Naive thymus-derived CD4-positive, alpha-beta T cell (primary cell): ENCODE measurements around the gene SLC6A18. TPM values are rescaled to one million over a fixed set of nuclear protein-coding genes. Genes with fewer than 3 reads are reported as not detected.

ENCODE experiments used
- ATAC-seq: fragments of 150-1000 bp; cut with Tn5 transposase; 2 replicates; pipeline ENCODE4 v1.10.0; 2021; ENCODE audit warnings: mild to moderate bottlenecking, moderate library complexity
- CTCF ChIA-PET: fragments of 350-600 bp; sonication (Branson Sonifier 250); formaldehyde crosslinking; loops from one replicate; lab custom pipeline; 2021; ENCODE audit warnings: antibody characterized with exemption; lab: Charles Lee
- POLR2A ChIA-PET: fragments of 350-600 bp; sonication (Branson Sonifier 250); formaldehyde crosslinking; loops from one replicate; lab custom pipeline; 2021; ENCODE audit warnings: antibody characterized with exemption, inconsistent platforms; lab: Charles Lee
- DNase-seq, 9 donors: peaks; one replicate each; pipeline versions ENCODE4 v3.0.0 to v3.0.0-alpha.2; 2020 to 2022; ENCODE audit warnings: mixed read lengths in 1 of 9
- H3K27ac ChIP-seq: one replicate; pipeline ENCODE4 v1.7.0; 2013; ENCODE audit warnings: mild to moderate bottlenecking, low read depth, low read length, moderate library complexity
- H3K27me3 ChIP-seq, 2 donors: one replicate each; pipeline ENCODE4 v1.7.0; 2013; ENCODE audit warnings: low read length in 2 of 2, mild to moderate bottlenecking in 2 of 2, moderate library complexity in 2 of 2; ENCODE audit not compliant: control insufficient read depth in 2 of 2, insufficient read depth in 2 of 2
- H3K36me3 ChIP-seq, 3 experiments: 1 replicate in 2 of 3; 2 replicates in 1 of 3; pipeline ENCODE4 v1.7.0; 2013; ENCODE audit warnings: low read length in 3 of 3, mild to moderate bottlenecking in 3 of 3, moderate library complexity in 1 of 3; ENCODE audit not compliant: insufficient read depth in 3 of 3, control insufficient read depth in 2 of 3
- H3K4me1 ChIP-seq, 2 donors: one replicate each; pipeline ENCODE4 v1.7.0; 2013; ENCODE audit warnings: low read length in 2 of 2, mild to moderate bottlenecking in 2 of 2, moderate library complexity in 1 of 2; ENCODE audit not compliant: control insufficient read depth in 2 of 2, insufficient read depth in 2 of 2
- H3K4me3 ChIP-seq: 2 replicates; pipeline ENCODE4 v1.7.0; 2013; ENCODE audit warnings: mild to moderate bottlenecking, low read length
- H3K9me3 ChIP-seq, 3 experiments: 1 replicate in 2 of 3; 2 replicates in 1 of 3; pipeline ENCODE4 v1.7.0; 2013; ENCODE audit warnings: low read length in 3 of 3; ENCODE audit not compliant: control insufficient read depth in 2 of 3
- H3K27ac Mint-ChIP-seq, 9 donors: one replicate each; pipeline ENCODE4 v1.8.0; 2020 to 2022; ENCODE audit warnings: mixed read lengths in 9 of 9, mild to moderate bottlenecking in 8 of 9, moderate library complexity in 5 of 9, inconsistent platforms in 2 of 9
- H3K27me3 Mint-ChIP-seq, 5 donors: one replicate each; pipeline ENCODE4 v1.8.0; 2021 to 2022; ENCODE audit warnings: mixed read lengths in 5 of 5, mild to moderate bottlenecking in 1 of 5
- H3K36me3 Mint-ChIP-seq, 5 donors: one replicate each; pipeline ENCODE4 v1.8.0; 2020 to 2022; ENCODE audit warnings: mixed read lengths in 5 of 5, mild to moderate bottlenecking in 3 of 5, inconsistent platforms in 1 of 5
- H3K4me1 Mint-ChIP-seq, 7 donors: one replicate each; pipeline ENCODE4 v1.8.0; 2020 to 2022; ENCODE audit warnings: mixed read lengths in 7 of 7, mild to moderate bottlenecking in 3 of 7, inconsistent platforms in 1 of 7
- H3K4me3 Mint-ChIP-seq, 10 donors: one replicate each; pipeline ENCODE4 v1.8.0; 2020 to 2022; ENCODE audit warnings: mild to moderate bottlenecking in 10 of 10, mixed read lengths in 10 of 10, moderate library complexity in 6 of 10, inconsistent platforms in 2 of 10
- H3K9me3 Mint-ChIP-seq, 11 donors: one replicate each; pipeline ENCODE4 v1.8.0; 2020 to 2022; ENCODE audit warnings: mixed read lengths in 11 of 11, mild to moderate bottlenecking in 4 of 11, inconsistent platforms in 1 of 11, moderate library complexity in 1 of 11
- intact Hi-C, 2 donors: fragments of 100-400 bp; cut with micrococcal nuclease; formaldehyde crosslinking; loops; one replicate each; pipeline ENCODE4 v1.15.1; 2023
- polyA plus RNA-seq, 2 donors: library from polyadenylated mRNA; unstranded; fragments of 300-500 nt; fragmentation: Illumina TruSeq; gene quantifications; one replicate each; pipeline ENCODE4 v1.2.3, GENCODE V29; 2021
- total RNA-seq, 6 experiments: library from RNA in 5 of 6; stranded (reverse) in 5 of 6; gene quantifications; 1 replicate in 5 of 6; 2 replicates in 1 of 6; pipeline ENCODE4 v1.2.3 and lab custom pipeline; 2021 to 2026

SLC6A18 gene
- total and polyA plus RNA-seq, 7 experiments from 2014 or later, result not detected

DNA sequence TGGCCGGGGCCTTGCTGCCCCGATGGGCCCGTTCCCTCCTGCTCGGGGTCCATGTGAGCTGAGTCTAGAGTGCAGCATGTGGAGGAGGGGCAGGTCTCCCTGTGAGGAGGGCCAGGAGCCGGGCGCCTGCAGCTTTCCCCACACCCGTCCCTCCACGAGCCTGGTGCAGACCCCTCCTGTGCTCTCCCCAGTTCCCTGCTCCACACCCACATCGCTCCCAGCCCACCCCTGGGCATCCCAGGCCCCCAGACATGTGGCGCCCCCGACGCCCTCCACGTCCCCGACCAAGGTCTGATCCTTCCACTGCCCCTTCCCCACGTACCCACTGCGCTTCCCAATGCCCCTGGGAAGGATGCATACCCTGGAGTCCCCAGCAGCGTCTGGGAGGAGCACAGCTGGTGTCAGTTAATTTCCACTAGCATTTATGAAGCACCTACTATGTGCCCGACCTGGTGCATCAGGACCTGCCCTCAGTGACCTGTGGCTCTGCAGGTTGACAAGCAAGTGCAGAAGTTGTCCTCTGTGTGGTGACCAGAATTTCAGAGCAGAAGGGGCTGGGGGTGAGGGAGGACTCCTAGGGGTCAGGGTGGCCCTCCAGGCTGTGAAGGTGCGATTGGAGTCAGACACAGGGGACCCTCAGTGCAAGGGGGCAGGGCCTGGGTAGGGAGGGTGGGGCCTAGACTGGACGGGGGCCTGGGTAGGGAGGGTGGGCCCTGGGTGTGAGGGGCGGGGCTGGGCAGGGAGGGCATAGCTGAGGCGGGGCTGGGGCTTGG is 10.8 kb upstream of the SLC6A18 start:
- Mint-ChIP-seq H3K9me3 (no peaks in the 10 kb centered on the region), H3K36me3 (no peaks in the 10 kb centered on the region), H3K4me3 (no peak overlapping the region), H3K4me1 (peaks cover 0 to 6% (median 4%) of the 10 kb centered on the region in 7 donors), H3K27me3 (peaks cover 0 to 8% (median 0%) of the 10 kb centered on the region in 5 donors), H3K27ac (no peak overlapping the region)
- Histone ChIP-seq H3K4me3 (no peak overlapping the region), H3K4me1 (no peaks in the 10 kb centered on the region), H3K27me3 (no peaks in the 10 kb centered on the region), H3K27ac (no peak overlapping the region), H3K36me3 (no peaks in the 10 kb centered on the region), H3K9me3 (no peaks in the 10 kb centered on the region)
- POLR2A ChIA-PET, result no interaction called here
- DNase-seq (no peak), ATAC-seq (no peak)
- CTCF ChIA-PET, result no interaction called here
- intact Hi-C loops, result no loop called here

DNA sequence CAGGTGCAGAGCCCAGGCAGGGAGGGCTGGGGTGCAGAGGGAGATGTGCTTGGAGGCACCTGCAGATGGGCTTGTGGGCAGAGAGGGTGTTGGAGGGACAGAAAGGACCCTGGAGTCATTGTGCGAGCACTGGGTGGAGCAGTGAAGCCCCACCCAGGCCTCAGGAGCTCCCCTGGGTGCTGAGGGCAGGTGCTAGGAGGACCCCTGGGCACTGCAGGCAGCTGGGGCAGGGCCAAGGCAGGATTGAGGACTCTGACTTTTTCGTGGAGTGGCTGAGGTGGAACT is 10.3 kb upstream of the SLC6A18 start:
- H3K27ac ChIP-seq, result no peak overlapping the region
- Mint-ChIP-seq H3K36me3 (no peaks in the 10 kb centered on the region), H3K9me3 (no peaks in the 10 kb centered on the region), H3K27me3 (peaks cover 0 to 4% (median 0%) of the 10 kb centered on the region in 5 donors), H3K4me3 (no peak overlapping the region), H3K27ac (no peak overlapping the region), H3K4me1 (peaks cover 0 to 6% (median 4%) of the 10 kb centered on the region in 7 donors)
- intact Hi-C loops, result no loop called here
- DNase-seq (no peak), ATAC-seq (no peak)
- no peaks in the 10 kb centered on the region for H3K4me1 ChIP-seq
- H3K36me3 ChIP-seq, result no peaks in the 10 kb centered on the region
- H3K27me3 ChIP-seq, result no peaks in the 10 kb centered on the region
- POLR2A ChIA-PET, result no interaction called here
- CTCF ChIA-PET, result no interaction called here
- H3K9me3 ChIP-seq, result no peaks in the 10 kb centered on the region
- H3K4me3 ChIP-seq, result no peak overlapping the region

DNA sequence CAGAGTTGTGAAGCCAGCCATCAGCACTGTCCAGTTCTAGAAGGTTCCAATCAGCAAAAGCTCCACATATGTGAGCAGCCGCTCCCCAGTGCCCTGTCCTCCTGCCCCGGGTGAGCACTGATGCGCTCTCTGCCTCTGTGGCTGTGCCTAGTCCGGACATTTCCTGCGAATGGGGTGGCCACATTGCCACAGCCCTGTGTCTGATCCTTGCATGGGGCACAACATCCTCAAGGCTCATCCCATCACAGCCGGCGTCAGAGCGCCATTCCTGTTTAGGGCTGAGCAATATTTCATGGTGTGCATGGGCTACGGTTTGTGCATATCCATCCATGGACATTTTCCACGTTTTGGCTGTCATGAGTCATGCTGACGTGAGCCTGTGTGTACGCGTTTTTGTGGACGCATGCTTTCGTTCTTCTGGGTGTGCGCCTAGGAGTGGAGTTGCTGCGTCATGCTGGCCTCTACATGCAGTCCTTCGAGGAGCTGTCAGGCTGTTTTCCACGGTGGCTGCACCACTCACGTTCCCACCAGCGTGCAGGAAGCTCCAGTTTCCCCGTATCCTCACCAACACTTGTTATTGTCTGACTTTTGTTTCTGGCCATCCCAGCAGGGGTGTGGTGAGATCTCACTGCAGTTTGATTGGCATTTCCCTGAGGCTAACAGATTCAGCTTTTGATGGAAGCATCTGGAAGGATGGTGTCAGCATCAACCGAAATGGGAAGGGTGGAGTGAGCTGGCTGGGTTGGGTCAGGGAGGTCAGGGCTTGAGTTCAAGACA is 9.7 kb upstream of the SLC6A18 start:
- Histone ChIP-seq H3K27me3 (no peaks in the 10 kb centered on the region), H3K4me3 (no peak overlapping the region), H3K9me3 (no peaks in the 10 kb centered on the region), H3K4me1 (no peaks in the 10 kb centered on the region), H3K36me3 (no peaks in the 10 kb centered on the region), H3K27ac (no peak overlapping the region)
- ChIA-PET CTCF (interaction anchor here (1.1 kb wide), 1 partner anchor 35 kb away, joined by 3 read pairs; no protein-coding TSS in a partner anchor), POLR2A (no interaction called here)
- H3K27ac Mint-ChIP-seq, result peak overlapping the region in 1 of 9 donors; percentile 46
- no peaks in the 10 kb centered on the region for H3K36me3 Mint-ChIP-seq
- no peak overlapping the region for H3K4me3 Mint-ChIP-seq
- H3K4me1 Mint-ChIP-seq, result peaks cover 0 to 6% (median 4%) of the 10 kb centered on the region in 7 donors
- peaks cover 0 to 4% (median 0%) of the 10 kb centered on the region in 5 donors for H3K27me3 Mint-ChIP-seq
- intact Hi-C loops, result no loop called here
- DNase-seq, result no peak
- H3K9me3 Mint-ChIP-seq, result no peaks in the 10 kb centered on the region
- no peak for ATAC-seq

DNA sequence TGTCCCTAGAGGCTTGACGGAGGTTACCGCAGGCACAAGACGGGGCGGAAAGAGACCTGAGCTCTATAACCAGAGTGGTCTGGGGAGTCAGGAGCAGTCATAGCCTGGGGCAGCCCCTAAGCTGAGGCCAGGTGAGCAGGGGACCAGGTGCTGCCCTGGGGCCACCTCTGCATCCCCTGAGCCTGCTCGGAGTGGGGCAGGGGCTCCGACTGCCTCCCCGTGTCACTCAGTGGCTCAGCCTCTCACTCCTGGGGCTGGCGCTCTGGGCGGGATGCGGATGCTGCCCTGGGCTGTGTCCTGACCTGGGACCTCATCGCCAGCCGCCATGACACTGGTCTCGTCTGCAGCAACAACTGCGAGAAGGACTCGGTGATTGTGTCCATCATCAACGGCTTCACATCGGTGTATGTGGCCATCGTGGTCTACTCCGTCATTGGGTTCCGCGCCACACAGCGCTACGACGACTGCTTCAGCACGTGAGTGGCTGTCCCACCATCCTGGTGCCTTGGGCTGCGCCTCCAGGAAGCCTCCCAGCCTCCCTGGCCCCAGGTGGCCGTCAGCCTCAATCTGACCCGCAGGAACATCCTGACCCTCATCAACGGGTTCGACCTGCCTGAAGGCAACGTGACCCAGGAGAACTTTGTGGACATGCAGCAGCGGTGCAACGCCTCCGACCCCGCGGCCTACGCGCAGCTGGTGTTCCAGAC is 8.8 kb upstream of the SLC6A18 start:
- Histone ChIP-seq H3K36me3 (no peaks in the 10 kb centered on the region), H3K27me3 (no peaks in the 10 kb centered on the region), H3K9me3 (no peaks in the 10 kb centered on the region), H3K27ac (no peak overlapping the region), H3K4me1 (no peaks in the 10 kb centered on the region), H3K4me3 (no peak overlapping the region)
- Mint-ChIP-seq H3K4me3 (no peak overlapping the region), H3K27me3 (peaks cover 0 to 4% (median 0%) of the 10 kb centered on the region in 5 donors), H3K9me3 (no peaks in the 10 kb centered on the region), H3K36me3 (no peaks in the 10 kb centered on the region), H3K27ac (no peak overlapping the region), H3K4me1 (peaks cover 0 to 6% (median 4%) of the 10 kb centered on the region in 7 donors)
- ChIA-PET CTCF (interaction anchor here (1.1 kb wide), 2 partner anchors 35 to 354 kb away, joined by 3 read pairs; no protein-coding TSS in a partner anchor), POLR2A (no interaction called here)
- DNase-seq (no peak), ATAC-seq (no peak)
- intact Hi-C loops, result no loop called here

DNA sequence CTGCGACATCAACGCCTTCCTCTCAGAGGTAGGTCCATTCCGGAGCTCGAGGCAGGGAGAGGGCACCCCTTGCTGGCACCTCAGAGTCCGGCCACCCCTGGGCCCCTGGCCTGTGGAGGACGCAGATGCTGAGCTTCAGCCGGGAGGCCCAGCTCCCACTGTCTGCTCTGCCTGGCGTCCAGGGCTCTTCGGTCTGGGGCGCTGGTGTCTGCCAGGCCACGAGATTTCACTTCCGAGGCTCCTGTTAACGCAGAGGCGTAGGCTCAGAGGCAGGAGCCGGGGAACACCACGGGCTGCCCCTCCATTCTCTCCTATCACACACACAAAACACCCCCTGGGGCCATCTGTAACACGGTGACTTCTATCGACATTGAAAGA is 8.3 kb upstream of the SLC6A18 start:
- no peak overlapping the region for H3K4me3 ChIP-seq
- CTCF ChIA-PET, result interaction anchor here (1.1 kb wide), 1 partner anchor 355 kb away, joined by 3 read pairs; no protein-coding TSS in a partner anchor
- no peaks in the 10 kb centered on the region for H3K9me3 ChIP-seq
- intact Hi-C loops, result no loop called here
- ATAC-seq (no peak), DNase-seq (no peak)
- Mint-ChIP-seq H3K4me1 (peaks cover 0 to 6% (median 4%) of the 10 kb centered on the region in 7 donors), H3K27me3 (peaks cover 0 to 4% (median 0%) of the 10 kb centered on the region in 5 donors), H3K9me3 (no peaks in the 10 kb centered on the region), H3K36me3 (no peaks in the 10 kb centered on the region), H3K4me3 (no peak overlapping the region), H3K27ac (no peak overlapping the region)
- H3K27me3 ChIP-seq, result no peaks in the 10 kb centered on the region
- no peaks in the 10 kb centered on the region for H3K36me3 ChIP-seq
- H3K4me1 ChIP-seq, result no peaks in the 10 kb centered on the region
- POLR2A ChIA-PET, result no interaction called here
- no peak overlapping the region for H3K27ac ChIP-seq

DNA sequence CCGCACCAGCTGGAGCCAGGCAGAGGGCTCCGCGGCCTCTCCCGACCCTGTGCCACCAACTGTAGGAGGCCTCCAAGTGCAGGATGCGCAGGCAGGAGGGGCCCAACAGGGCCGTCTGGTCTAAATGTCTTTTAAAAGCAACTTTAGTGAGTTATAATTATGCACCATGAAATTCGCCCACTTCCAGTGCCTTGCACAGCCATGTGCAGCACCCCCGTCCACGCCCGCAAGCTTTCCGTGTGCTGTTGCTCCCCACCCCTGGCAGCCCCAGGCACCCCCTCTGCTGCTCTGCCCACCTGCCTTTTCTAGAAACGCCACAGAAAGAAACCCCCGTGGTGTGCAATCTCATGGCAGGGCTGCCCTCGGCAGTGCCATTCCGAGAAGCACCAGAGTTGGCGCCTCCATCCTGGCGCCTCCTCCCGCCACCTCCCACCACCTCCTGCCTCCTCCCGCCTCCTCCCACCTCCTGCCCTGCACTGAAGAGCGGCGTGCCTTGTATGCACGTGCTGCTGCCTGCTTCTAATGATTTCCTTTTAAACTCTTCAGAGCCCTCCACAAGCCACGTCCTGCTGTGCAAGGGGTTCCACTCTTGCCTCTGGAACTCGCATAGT is 7.5 kb upstream of the SLC6A18 start:
- no peak for ATAC-seq
- POLR2A ChIA-PET, result no interaction called here

More for the DNA sequence above, 7.5 kb upstream of the SLC6A18 start:
- Histone ChIP-seq H3K9me3 (no peaks in the 10 kb centered on the region), H3K27me3 (no peaks in the 10 kb centered on the region), H3K4me1 (no peaks in the 10 kb centered on the region), H3K4me3 (no peak overlapping the region), H3K27ac (no peak overlapping the region), H3K36me3 (no peaks in the 10 kb centered on the region)
- Mint-ChIP-seq H3K27me3 (peaks cover 0 to 4% (median 0%) of the 10 kb centered on the region in 5 donors), H3K9me3 (peaks cover 0 to 3% (median 0%) of the 10 kb centered on the region in 11 donors), H3K4me3 (no peak overlapping the region), H3K27ac (no peak overlapping the region), H3K4me1 (peaks cover 0 to 6% (median 4%) of the 10 kb centered on the region in 7 donors), H3K36me3 (no peaks in the 10 kb centered on the region)
- intact Hi-C loops, result no loop called here
- peak in 2 of 9 donors; percentile 9 to 16 for DNase-seq
- CTCF ChIA-PET, result interaction anchor here (1.1 kb wide), 1 partner anchor 356 kb away, joined by 3 read pairs; no protein-coding TSS in a partner anchor
